ENCODE results near the gene CYP2W1.

The CYP2W1 gene

GRCh38 chr7:1029637-1030443 is 46.9 kb downstream of the CYP2W1 start:
- Histone ChIP-seq H3K27ac (ENCODE audit: poor library complexity, severe bottlenecking) (peak overlapping the region; percentile 77), H3K27me3 (ENCODE audit: insufficient read depth, poor library complexity, severe bottlenecking) (no peaks in the 10 kb centered on the region), H3K4me1 (ENCODE audit: insufficient read depth, poor library complexity, severe bottlenecking) (peaks cover 5% of the 10 kb centered on the region), H3K9me3 (ENCODE audit: severe bottlenecking) (no peaks in the 10 kb centered on the region), H3K36me3 (ENCODE audit: low read depth) (peaks cover 20% of the 10 kb centered on the region), H3K4me3 (ENCODE audit: severe bottlenecking) (no peak overlapping the region)
- DNase-seq (ENCODE audit: low spot score) (no peak), ATAC-seq (ENCODE audit: low read depth) (no peak)
- no peak for TF ChIP-seq CTCF (IDR thresholded peaks at IDR 0.05; ENCODE audit: poor library complexity, severe bottlenecking)

GRCh38 chr7:1030444-1031070 is 47.6 kb downstream of the CYP2W1 start:
- peaks cover 5% of the 10 kb centered on the region for H3K4me1 ChIP-seq (ENCODE audit: insufficient read depth, poor library complexity, severe bottlenecking)
- no peak overlapping the region for H3K4me3 ChIP-seq (ENCODE audit: severe bottlenecking)
- TF ChIP-seq CTCF (IDR thresholded peaks at IDR 0.05; ENCODE audit: poor library complexity, severe bottlenecking), result no peak
- no peak overlapping the region for H3K27ac ChIP-seq (ENCODE audit: poor library complexity, severe bottlenecking)
- ATAC-seq (ENCODE audit: low read depth) (no peak), DNase-seq (ENCODE audit: low spot score) (no peak)
- H3K36me3 ChIP-seq (ENCODE audit: low read depth), result peaks cover 13% of the 10 kb centered on the region
- no peaks in the 10 kb centered on the region for H3K27me3 ChIP-seq (ENCODE audit: insufficient read depth, poor library complexity, severe bottlenecking)
- H3K9me3 ChIP-seq (ENCODE audit: severe bottlenecking), result no peaks in the 10 kb centered on the region

- no peak overlapping the region for H3K4me3 ChIP-seq (ENCODE audit: severe bottlenecking)
- DNase-seq (ENCODE audit: low spot score) (no peak), ATAC-seq (ENCODE audit: low read depth) (no peak)
- no peak overlapping the region for H3K27ac ChIP-seq (ENCODE audit: poor library complexity, severe bottlenecking)
- H3K4me1 ChIP-seq (ENCODE audit: insufficient read depth, poor library complexity, severe bottlenecking), result peaks cover 5% of the 10 kb centered on the region
- H3K9me3 ChIP-seq (ENCODE audit: severe bottlenecking), result no peaks in the 10 kb centered on the region
- H3K27me3 ChIP-seq (ENCODE audit: insufficient read depth, poor library complexity, severe bottlenecking), result no peaks in the 10 kb centered on the region
- no peaks in the 10 kb centered on the region; the same call in 1 of the 2 replicates for H3K36me3 ChIP-seq (ENCODE audit: low read depth)
- no peak for TF ChIP-seq CTCF (IDR thresholded peaks at IDR 0.05; ENCODE audit: poor library complexity, severe bottlenecking)
These were observed 48.9 kb downstream of the CYP2W1 start for GRCh38 chr7:1031716-1032455.

- peaks cover 5% of the 10 kb centered on the region for H3K4me1 ChIP-seq (ENCODE audit: insufficient read depth, poor library complexity, severe bottlenecking)
- H3K27me3 ChIP-seq (ENCODE audit: insufficient read depth, poor library complexity, severe bottlenecking), result no peaks in the 10 kb centered on the region
- DNase-seq (ENCODE audit: low spot score) (no peak), ATAC-seq (ENCODE audit: low read depth) (no peak)
- H3K9me3 ChIP-seq (ENCODE audit: severe bottlenecking), result no peaks in the 10 kb centered on the region
- no peaks in the 10 kb centered on the region for H3K36me3 ChIP-seq (ENCODE audit: low read depth)
- H3K4me3 ChIP-seq (ENCODE audit: severe bottlenecking), result no peak overlapping the region
- TF ChIP-seq CTCF (IDR thresholded peaks at IDR 0.05; ENCODE audit: poor library complexity, severe bottlenecking), result no peak
- H3K27ac ChIP-seq (ENCODE audit: poor library complexity, severe bottlenecking), result no peak overlapping the region
These were observed 49.7 kb downstream of the CYP2W1 start for GRCh38 chr7:1032536-1033181.

Data from RWPE2 (cell line).